MCF 10A (cell line): ENCODE data around the gene NPDC1. TPM values are rescaled to one million over a fixed set of nuclear protein-coding genes. Genes with fewer than 3 reads are reported as not detected.

Source experiments
- BruUV-seq: library from RNA; stranded (reverse); fragments of 400-500 nt; replicated peaks from 2 replicates; lab custom pipeline; 2021; lab: Mats Ljungman, UMichigan
- CTCF ChIA-PET: fragments of 300-600 bp; sonication (Branson Sonifier 250); formaldehyde crosslinking; extraction: SDS; loops from one replicate; lab custom pipeline; 2021; ENCODE audit warnings: antibody characterized with exemption, inconsistent platforms; lab: Yijun Ruan, JAX
- POLR2A ChIA-PET: fragments of 300-600, 350-650 bp; sonication (Branson Sonifier 250); formaldehyde crosslinking; extraction: SDS; loops from one replicate; lab custom pipeline; 2020; ENCODE audit warnings: antibody characterized with exemption, inconsistent platforms; lab: Yijun Ruan, JAX
- DNase-seq: peaks from one replicate; pipeline ENCODE4 v3.0.0-alpha.2; 2018; ENCODE audit not compliant: unreplicated experiment
- H3K27ac Mint-ChIP-seq: one replicate; pipeline ENCODE4 v1.8.0; 2022; ENCODE audit warnings: mild to moderate bottlenecking, low read depth, mixed read lengths; ENCODE audit not compliant: unreplicated experiment
- H3K27me3 Mint-ChIP-seq: one replicate; pipeline ENCODE4 v1.8.0; 2022; ENCODE audit warnings: mixed read lengths; ENCODE audit not compliant: insufficient read depth, unreplicated experiment
- H3K36me3 Mint-ChIP-seq: one replicate; pipeline ENCODE4 v1.8.0; 2022; ENCODE audit warnings: mild to moderate bottlenecking, moderate library complexity, mixed read lengths; ENCODE audit not compliant: insufficient read depth, unreplicated experiment
- H3K4me1 Mint-ChIP-seq: one replicate; pipeline ENCODE4 v1.8.0; 2022; ENCODE audit warnings: mixed read lengths; ENCODE audit not compliant: insufficient read depth, unreplicated experiment
- H3K4me3 Mint-ChIP-seq: one replicate; pipeline ENCODE4 v1.8.0; 2022; ENCODE audit warnings: mild to moderate bottlenecking, moderate library complexity, mixed read lengths; ENCODE audit not compliant: unreplicated experiment
- H3K9me3 Mint-ChIP-seq: one replicate; pipeline ENCODE4 v1.8.0; 2022; ENCODE audit warnings: mixed read lengths; ENCODE audit not compliant: unreplicated experiment
- CTCF ChIP-seq: fragments of 200-600 bp; IDR thresholded peaks from one replicate; pipeline ENCODE4 v1.8.0; 2022; ENCODE audit warnings: antibody characterized with exemption, mild to moderate bottlenecking; ENCODE audit not compliant: unreplicated experiment
- intact Hi-C: fragments of 100-400 bp; cut with micrococcal nuclease; formaldehyde crosslinking; loops from 2 replicates; pipeline ENCODE4 v1.14.1; 2022
- total RNA-seq: library from RNA; stranded (reverse); gene quantifications from 2 replicates; pipeline ENCODE4 v1.2.3, GENCODE V29; 2022

NPDC1 gene
- total RNA-seq, 1 experiment from 2014 or later, result 161 TPM

GRCh38 chr9:137028263-137029057 is 17.5 kb downstream of the NPDC1 start:
- DNase-seq, result peak; percentile 61
- peaks cover 5% of the 10 kb centered on the region for H3K36me3 Mint-ChIP-seq
- ChIA-PET CTCF (interaction anchor here (0.6 to 8.1 kb wide), 42 partner anchors 10 to 635 kb away, joined by 3 to 85 read pairs (median 4); partner anchors contain the start of genes AJM1, C8G, CLIC3 and MAN1B1), POLR2A (interaction anchor here (1.4 to 1.9 kb wide), 2 partner anchors 15 to 18 kb away, joined by 3 to 4 read pairs; no protein-coding TSS in a partner anchor)
- BruUV-seq, result no TSS peak
- no peaks in the 10 kb centered on the region for H3K9me3 Mint-ChIP-seq
- peak overlapping the region; percentile 67 for H3K4me3 Mint-ChIP-seq
- no peaks in the 10 kb centered on the region for H3K27me3 Mint-ChIP-seq
- intact Hi-C loops, result no loop called here
- no peak overlapping the region for H3K27ac Mint-ChIP-seq
- peak; percentile 71 for TF ChIP-seq CTCF
- peaks cover 8% of the 10 kb centered on the region for H3K4me1 Mint-ChIP-seq

- H3K36me3 Mint-ChIP-seq, result peaks cover 5% of the 10 kb centered on the region
- H3K4me3 Mint-ChIP-seq, result peak within 1 kb of the TSS; percentile 74
- H3K9me3 Mint-ChIP-seq, result no peaks in the 10 kb centered on the region
- POLR2A ChIA-PET, result interaction anchor here (0.7 to 1.9 kb wide), 6 partner anchors 8 to 227 kb away, joined by 3 to 6 read pairs (median 4); partner anchors contain the start of gene TPRN
- H3K27me3 Mint-ChIP-seq, result no peaks in the 10 kb centered on the region
- intact Hi-C loops, result no loop called here
- BruUV-seq, result no TSS peak
- H3K4me1 Mint-ChIP-seq, result peaks cover 8% of the 10 kb centered on the region
- DNase-seq, result no peak
- CTCF ChIA-PET, result interaction anchor here (0.6 to 8.1 kb wide), 13 partner anchors 8 to 634 kb away, joined by 3 to 85 read pairs (median 10); partner anchors contain the start of genes EDF1 and SAPCD2
- no peak within 1 kb of the TSS for H3K27ac Mint-ChIP-seq
- TF ChIP-seq CTCF, result no peak
Observed at GRCh38 chr9:137027369-137028262, 18.4 kb downstream of the NPDC1 start, which contains the start of gene ABCA2. Gene ABCA2, minus strand, starts transcription at chr9:137028237. Its CDS starts 97 bp downstream, at chr9:137028140.

GRCh38 chr9:137026828-137027227 is 19.1 kb downstream of the NPDC1 start:
- H3K27ac Mint-ChIP-seq, result no peak overlapping the region
- no peaks in the 10 kb centered on the region for H3K27me3 Mint-ChIP-seq
- no peaks in the 10 kb centered on the region for H3K9me3 Mint-ChIP-seq
- POLR2A ChIA-PET, result interaction anchor here (0.7 to 1.3 kb wide), 5 partner anchors 9 to 227 kb away, joined by 3 to 6 read pairs (median 4); partner anchors contain the start of gene TPRN
- CTCF ChIA-PET, result interaction anchor here (0.6 to 8.1 kb wide), 11 partner anchors 8 to 1163 kb away, joined by 3 to 85 read pairs (median 4); partner anchors contain the start of genes EDF1 and SAPCD2
- no peak for DNase-seq
- intact Hi-C loops, result no loop called here
- H3K4me1 Mint-ChIP-seq, result peaks cover 8% of the 10 kb centered on the region
- H3K4me3 Mint-ChIP-seq, result peak overlapping the region; percentile 74
- no peak for TF ChIP-seq CTCF
- BruUV-seq, result no TSS peak
- peaks cover 5% of the 10 kb centered on the region for H3K36me3 Mint-ChIP-seq
